CD14-positive monocyte (primary cell): ENCODE measurements around the gene MACROH2A2. TPM values are rescaled to one million over a fixed set of nuclear protein-coding genes. Genes with fewer than 3 reads are reported as not detected.

Experiments
- DNase-seq, 3 donors: peaks; one replicate each; pipeline ENCODE4 v3.0.0-alpha.2; 2011 to 2022
- H2AFZ ChIP-seq: 2 replicates; pipeline ENCODE4 v1.6.0; 2012; ENCODE audit warnings: mild to moderate bottlenecking, low read depth, low read length, inconsistent platforms; ENCODE audit not compliant: insufficient read depth, poor library complexity, severe bottlenecking
- H3K27ac ChIP-seq, 2 donors: 1 replicate in 1 of 2; 2 replicates in 1 of 2; pipeline ENCODE4 v1.5.1; 2012 to 2013; ENCODE audit warnings: low read length in 2 of 2, control low read depth in 1 of 2, inconsistent platforms in 1 of 2, low read depth in 1 of 2, mild to moderate bottlenecking in 1 of 2
- H3K27me3 ChIP-seq, 2 donors: one replicate each; pipeline versions ENCODE4 v1.6.0 to v1.6.1; 2011 to 2013; ENCODE audit warnings: low read length in 2 of 2; ENCODE audit not compliant: control insufficient read depth in 2 of 2, insufficient read depth in 2 of 2
- H3K36me3 ChIP-seq, 2 donors: replicated peaks in 1 of 2; 1 replicate in 1 of 2; 2 replicates in 1 of 2; pipeline versions ENCODE4 v1.5.1 to v1.6.1; 2012 to 2013; ENCODE audit warnings: low read length in 2 of 2, control low read depth in 1 of 2, inconsistent platforms in 1 of 2, mild to moderate bottlenecking in 1 of 2; ENCODE audit not compliant: insufficient read depth in 2 of 2, control insufficient read depth in 1 of 2
- H3K4me1 ChIP-seq, 2 donors: 1 replicate in 1 of 2; 2 replicates in 1 of 2; pipeline versions ENCODE4 v1.5.1 to v1.6.1; 2012 to 2013; ENCODE audit warnings: low read length in 2 of 2, control low read depth in 1 of 2, inconsistent platforms in 1 of 2, mild to moderate bottlenecking in 1 of 2, moderate library complexity in 1 of 2; ENCODE audit not compliant: insufficient read depth in 2 of 2, control insufficient read depth in 1 of 2
- H3K4me2 ChIP-seq: replicated peaks from 2 replicates; pipeline ENCODE3; 2012; ENCODE audit warnings: low read length, moderate library complexity, mild to moderate bottlenecking; ENCODE audit not compliant: poor library complexity, severe bottlenecking; ENCODE audit errors: extremely low read depth
- H3K4me3 ChIP-seq, 3 experiments: fragments of 200-600 bp in 1 of 3; sonication (generic) in 1 of 3; replicated peaks in 1 of 3; 1 replicate in 2 of 3; 2 replicates in 1 of 3; pipeline ENCODE4 v1.5.1; 2011 to 2013; ENCODE audit warnings: low read length in 3 of 3, mild to moderate bottlenecking in 3 of 3, control low read depth in 2 of 3, low read depth in 2 of 3, inconsistent platforms in 1 of 3, moderate library complexity in 1 of 3
- H3K79me2 ChIP-seq: 2 replicates; pipeline ENCODE4 v1.6.0; 2012; ENCODE audit warnings: mild to moderate bottlenecking, control low read depth, inconsistent platforms, low read length, moderate library complexity; ENCODE audit not compliant: insufficient read depth
- H3K9ac ChIP-seq: 2 replicates; pipeline ENCODE4 v1.6.0; 2017; ENCODE audit warnings: low read length, mild to moderate bottlenecking; ENCODE audit not compliant: insufficient read depth, poor library complexity, severe bottlenecking
- H3K9me3 ChIP-seq, 2 donors: replicated peaks in 1 of 2; 1 replicate in 1 of 2; 2 replicates in 1 of 2; pipeline versions ENCODE4 v1.5.1 to v1.6.1; 2012 to 2013; ENCODE audit warnings: low read length in 2 of 2, control low read depth in 1 of 2; ENCODE audit not compliant: control insufficient read depth in 1 of 2, insufficient read depth in 1 of 2
- H4K20me1 ChIP-seq: 2 replicates; pipeline ENCODE4 v1.6.0; 2012; ENCODE audit warnings: mild to moderate bottlenecking, low read length, control low read depth, moderate library complexity; ENCODE audit not compliant: insufficient read depth
- H3K27ac Mint-ChIP-seq, 7 donors: one replicate each; pipeline ENCODE4 v1.8.0; 2020; ENCODE audit warnings: mild to moderate bottlenecking in 7 of 7, mixed read lengths in 7 of 7, moderate library complexity in 6 of 7, inconsistent platforms in 2 of 7
- H3K27me3 Mint-ChIP-seq, 3 donors: one replicate each; pipeline ENCODE4 v1.8.0; 2021 to 2022; ENCODE audit warnings: low read depth in 3 of 3, mild to moderate bottlenecking in 3 of 3, mixed read lengths in 3 of 3, moderate library complexity in 3 of 3, inconsistent platforms in 1 of 3
- H3K36me3 Mint-ChIP-seq, 2 donors: one replicate each; pipeline ENCODE4 v1.8.0; 2020; ENCODE audit warnings: mixed read lengths in 2 of 2, inconsistent platforms in 1 of 2, mild to moderate bottlenecking in 1 of 2
- H3K4me1 Mint-ChIP-seq: one replicate; pipeline ENCODE4 v1.8.0; 2020; ENCODE audit warnings: mild to moderate bottlenecking, mixed read lengths
- H3K4me3 Mint-ChIP-seq, 2 donors: one replicate each; pipeline ENCODE4 v1.8.0; 2020; ENCODE audit warnings: mild to moderate bottlenecking in 2 of 2, mixed read lengths in 2 of 2, moderate library complexity in 1 of 2
- H3K9me3 Mint-ChIP-seq, 7 donors: one replicate each; pipeline ENCODE4 v1.8.0; 2020 to 2022; ENCODE audit warnings: mixed read lengths in 7 of 7, mild to moderate bottlenecking in 6 of 7, moderate library complexity in 6 of 7, inconsistent platforms in 2 of 7
- CTCF ChIP-seq: fragments of 200-600 bp; IDR thresholded peaks from one replicate; pipeline ENCODE4 v1.8.0; 2022; ENCODE audit warnings: antibody characterized with exemption, mild to moderate bottlenecking
- WGBS: methylation state at CpG from one replicate; pipeline ENCODE4 v1.1.5; 2013; ENCODE audit warnings: missing lambda C conversion rate; ENCODE audit not compliant: insufficient coverage; 5-methylcytosine and 5-hydroxymethylcytosine counted together
- intact Hi-C, 2 donors: fragments of 100-400 bp; cut with micrococcal nuclease; formaldehyde crosslinking; loops; one replicate each; pipeline versions ENCODE4 v1.15.0 to v1.15.1; 2023
- polyA plus RNA-seq, 3 donors: library from polyadenylated mRNA; depleted of rRNA in 1 of 3; unstranded in 2 of 3; stranded (reverse) in 1 of 3; fragments of 300-500 nt in 2 of 3; fragments of >200 nt in 1 of 3; fragmentation: Illumina TruSeq in 2 of 3; gene quantifications; 1 replicate in 2 of 3; 2 replicates in 1 of 3; pipeline ENCODE4 v1.2.3, GENCODE V29; 2012 to 2021

The MACROH2A2 gene
- polyA plus RNA-seq, 3 donors, result 1.0 to 1.9 (median 1.7) TPM

DNA sequence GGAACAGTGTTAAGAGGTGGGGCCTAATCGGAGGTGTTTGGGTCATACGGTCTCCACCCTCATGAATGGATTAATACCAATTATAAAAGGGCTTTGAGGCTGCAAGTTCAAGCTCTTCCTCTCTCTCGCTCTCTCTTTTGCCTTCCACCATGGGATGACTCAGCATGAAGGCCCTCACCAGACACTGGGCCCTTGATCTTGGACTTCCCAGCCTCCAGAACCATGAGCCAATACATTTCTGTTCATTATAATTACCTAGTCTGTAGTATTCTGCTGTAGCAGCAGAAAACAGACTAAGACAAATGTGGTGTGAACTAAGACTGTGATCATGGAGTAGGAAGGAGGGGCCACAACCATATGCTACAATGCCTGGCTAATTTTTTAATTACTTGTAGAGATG is 72.3 kb downstream of the MACROH2A2 start:
- peaks cover 12% of the 10 kb centered on the region for H3K4me1 Mint-ChIP-seq
- H3K27me3 Mint-ChIP-seq, result peaks cover 0 to 5% (median 5%) of the 10 kb centered on the region in 3 donors
- intact Hi-C loops, result no loop called here
- Histone ChIP-seq H3K27me3 (no peaks in the 10 kb centered on the region), H3K4me3 (no peak overlapping the region), H3K9me3 (peaks cover 0 to 5% of the 10 kb centered on the region in 2 donors), H3K4me2 (no peak overlapping the region), H2AFZ (no peak overlapping the region), H3K36me3 (no peaks in the 10 kb centered on the region), H3K9ac (no peak overlapping the region), H4K20me1 (no peaks in the 10 kb centered on the region), H3K79me2 (no peaks in the 10 kb centered on the region), H3K4me1 (peaks cover 0 to 3% of the 10 kb centered on the region in 2 donors), H3K27ac (no peak overlapping the region)
- H3K4me3 Mint-ChIP-seq, result no peak overlapping the region
- DNase-seq, result no peak
- TF ChIP-seq CTCF, result no peak
- 81% methylated on average over 2 of the region's 3 CpGs for WGBS
- peaks cover 0 to 5% of the 10 kb centered on the region in 2 donors for H3K36me3 Mint-ChIP-seq
- no peak overlapping the region for H3K27ac Mint-ChIP-seq
- H3K9me3 Mint-ChIP-seq, result peaks cover 2 to 9% (median 4%) of the 10 kb centered on the region in 7 donors

- no peak for DNase-seq
- Mint-ChIP-seq H3K27ac (no peak overlapping the region), H3K27me3 (peaks cover 0 to 5% (median 2%) of the 10 kb centered on the region in 3 donors), H3K4me3 (no peak overlapping the region), H3K36me3 (no peaks in the 10 kb centered on the region), H3K4me1 (peaks cover 12% of the 10 kb centered on the region), H3K9me3 (peaks cover 2 to 9% (median 4%) of the 10 kb centered on the region in 7 donors)
- TF ChIP-seq CTCF, result no peak
- no peaks in the 10 kb centered on the region for H3K36me3 ChIP-seq
- intact Hi-C loops, result no loop called here
- H3K9me3 ChIP-seq, result peaks cover 0 to 5% of the 10 kb centered on the region in 2 donors
- H3K4me3 ChIP-seq, result no peak overlapping the region
- no peaks in the 10 kb centered on the region for H4K20me1 ChIP-seq
- no peak overlapping the region for H3K4me2 ChIP-seq
- H3K27me3 ChIP-seq, result no peaks in the 10 kb centered on the region
- no peak overlapping the region for H3K9ac ChIP-seq
- no peak overlapping the region for H3K27ac ChIP-seq
- peaks cover 0 to 3% of the 10 kb centered on the region in 2 donors for H3K4me1 ChIP-seq
- 0% methylated on average over 1 of the region's 5 CpGs for WGBS
- H3K79me2 ChIP-seq, result no peaks in the 10 kb centered on the region
- H2AFZ ChIP-seq, result no peak overlapping the region
These were observed 73.4 kb downstream of the MACROH2A2 start for GRCh38 chr10:70125918-70126552.
